ENCODE results near the gene ENOSF1. TPM values are rescaled to one million over a fixed set of nuclear protein-coding genes. Genes with fewer than 3 reads are reported as not detected.
A peak's percentile ranks its signal among the peaks of the same experiment; 100 is the strongest.

The ENOSF1 gene
- total RNA-seq, 2 experiments from 2014 or later: 92.6 to 97.4 TPM

DNA sequence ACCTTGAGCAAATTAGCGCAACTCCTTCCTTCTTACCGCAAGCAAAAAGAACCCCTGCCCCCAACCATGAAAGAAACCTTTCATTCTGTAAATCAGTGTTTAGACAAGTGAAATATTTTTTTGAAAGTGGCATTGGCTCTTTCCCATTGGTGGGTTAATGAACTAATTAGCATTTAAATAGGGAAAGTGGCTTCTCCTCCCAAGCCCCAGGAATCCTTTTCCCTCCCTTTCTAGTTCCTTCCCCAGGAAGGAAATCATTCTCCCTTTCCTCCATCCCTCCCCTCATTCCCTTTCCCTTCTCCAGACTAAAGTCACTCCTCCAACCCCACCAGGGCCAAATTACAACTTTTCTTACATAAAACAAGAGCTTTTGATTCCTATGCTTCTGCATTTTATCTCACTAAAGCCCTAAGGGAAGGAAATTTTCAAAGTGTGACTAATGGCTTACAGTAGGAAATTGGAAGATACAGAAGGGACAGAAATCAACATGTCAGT, 77.8 kb downstream of the ENOSF1 start:
- peaks cover 10% of the 10 kb centered on the region for H3K27me3 Mint-ChIP-seq

DNA sequence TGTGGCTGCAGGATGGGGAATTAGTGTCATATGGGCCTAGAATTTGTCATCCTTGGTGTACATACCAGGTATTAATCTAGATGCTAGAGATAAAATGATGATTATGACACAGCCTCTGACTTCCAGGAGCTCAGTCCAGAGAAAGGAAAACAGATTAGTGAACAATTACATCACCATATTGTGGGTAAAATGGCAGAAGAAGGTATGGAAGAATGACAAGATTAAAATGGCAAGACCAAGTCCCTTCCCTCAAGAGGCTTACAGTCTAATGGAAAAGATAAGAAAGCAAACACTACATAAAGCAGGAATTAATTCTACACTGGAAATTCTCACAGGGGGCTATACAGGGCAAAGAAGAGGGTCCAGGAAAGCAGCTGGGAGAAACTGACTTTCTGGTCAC, 80.9 kb downstream of the ENOSF1 start:
- ATAC-seq: no peak
- Mint-ChIP-seq H3K27ac (no peak overlapping the region), H3K36me3 (ENCODE audit: low read depth) (no peaks in the 10 kb centered on the region), H3K4me1 (peaks cover 4% of the 10 kb centered on the region), H3K9me3 (ENCODE audit: low read depth) (peaks cover 3% of the 10 kb centered on the region), H3K4me3 (no peak overlapping the region), H3K27me3 (peaks cover 7% of the 10 kb centered on the region)
- intact Hi-C loops (cut with DNase I, micrococcal nuclease): no loop called here
- ChIA-PET CTCF (interaction anchor here (1.8 kb wide), 1 partner anchor 11 kb away, joined by 6 read pairs; no protein-coding TSS in a partner anchor), POLR2A (no interaction called here)
- no peak for DNase-seq

More for the DNA sequence above, 77.8 kb downstream of the ENOSF1 start:
- H3K27ac Mint-ChIP-seq: no peak overlapping the region
- ChIA-PET CTCF (interaction anchor here (0.8 to 0.9 kb wide), 2 partner anchors 11 to 196 kb away, joined by 3 to 4 read pairs; no protein-coding TSS in a partner anchor), POLR2A (no interaction called here)
- no peak for ATAC-seq
- no peak for DNase-seq
- peaks cover 3% of the 10 kb centered on the region for H3K9me3 Mint-ChIP-seq (ENCODE audit: low read depth)
- intact Hi-C loops (cut with DNase I, micrococcal nuclease): no loop called here
- H3K4me1 Mint-ChIP-seq: no peaks in the 10 kb centered on the region
- H3K4me3 Mint-ChIP-seq: no peak overlapping the region
- no peaks in the 10 kb centered on the region for H3K36me3 Mint-ChIP-seq (ENCODE audit: low read depth)

DNA sequence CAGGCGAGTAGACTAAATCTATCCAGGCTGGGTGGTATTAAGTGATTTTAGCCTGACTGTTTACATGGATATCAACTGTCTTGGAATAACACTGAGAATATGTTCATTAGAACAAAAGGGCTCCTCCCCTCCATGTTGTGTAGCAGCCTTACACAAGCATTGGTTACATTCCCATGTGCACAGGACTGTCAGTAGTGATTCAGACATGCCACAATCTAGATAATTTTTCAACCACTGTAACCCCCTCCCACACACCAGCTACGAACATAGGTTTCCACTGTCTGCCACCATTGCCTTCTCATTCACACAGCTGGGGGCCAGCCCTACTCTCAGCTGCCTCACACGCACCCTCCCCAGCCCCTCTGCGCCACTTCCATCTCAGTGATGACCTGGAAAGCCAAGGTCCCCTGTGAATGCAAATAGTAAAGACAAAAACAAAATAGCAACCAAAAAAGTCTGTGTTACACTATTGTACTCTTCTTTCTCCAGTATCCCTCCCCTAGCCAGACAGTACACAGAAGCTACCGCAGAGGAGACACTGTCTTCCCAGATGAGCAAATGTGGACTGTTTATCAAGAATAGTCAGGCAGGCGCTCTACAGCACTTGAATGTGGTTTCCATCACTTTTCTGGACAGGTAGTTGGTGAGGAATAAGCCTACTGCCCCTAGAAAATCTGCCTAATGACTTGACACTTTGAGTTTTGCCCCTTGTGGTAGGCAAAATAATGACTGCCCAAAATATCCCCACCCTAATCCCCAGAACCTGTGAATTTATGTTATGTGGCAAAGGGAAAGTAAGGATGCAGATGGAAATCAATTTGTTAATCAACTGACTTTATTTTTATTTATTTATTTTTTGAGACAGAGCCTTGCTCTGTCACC, 82.9 kb downstream of the ENOSF1 start:
- CTCF ChIA-PET: no interaction called here
- intact Hi-C loops (cut with DNase I, micrococcal nuclease): no loop called here
- Mint-ChIP-seq H3K27me3 (peaks cover 7% of the 10 kb centered on the region), H3K9me3 (ENCODE audit: low read depth) (peaks cover 3% of the 10 kb centered on the region), H3K36me3 (ENCODE audit: low read depth) (no peaks in the 10 kb centered on the region), H3K4me3 (no peak overlapping the region), H3K4me1 (peaks cover 4% of the 10 kb centered on the region), H3K27ac (no peak overlapping the region)
- POLR2A ChIA-PET: no interaction called here
- DNase-seq: peak; percentile 11
- peak; percentile 74 for ATAC-seq

DNA sequence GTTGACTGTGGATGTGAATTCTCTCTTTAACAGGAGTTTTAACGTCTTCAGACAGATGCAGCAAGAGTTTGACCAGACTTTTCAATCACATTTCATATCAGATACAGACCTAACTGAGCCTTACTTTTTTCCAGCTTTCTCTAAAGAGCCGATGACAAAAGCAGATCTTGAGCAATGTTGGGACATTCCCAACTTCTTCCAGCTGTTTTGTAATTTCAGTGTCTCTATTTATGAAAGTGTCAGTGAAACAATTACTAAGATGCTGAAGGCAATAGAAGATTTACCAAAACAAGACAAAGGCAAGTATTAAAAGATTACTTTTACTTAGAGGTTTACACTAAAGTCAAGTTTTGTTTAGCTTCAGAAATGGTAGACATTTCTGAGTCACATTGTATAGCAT, 85.2 kb downstream of the ENOSF1 start:
- POLR2A ChIA-PET: no interaction called here
- Mint-ChIP-seq H3K36me3 (ENCODE audit: low read depth) (no peaks in the 10 kb centered on the region), H3K27me3 (peaks cover 8% of the 10 kb centered on the region), H3K4me1 (peaks cover 4% of the 10 kb centered on the region), H3K4me3 (no peak overlapping the region), H3K27ac (no peak overlapping the region), H3K9me3 (ENCODE audit: low read depth) (peaks cover 3% of the 10 kb centered on the region)
- DNase-seq: no peak
- no peak for ATAC-seq
- intact Hi-C loops (cut with DNase I, micrococcal nuclease): no loop called here
- CTCF ChIA-PET: interaction anchor here (0.9 to 5.1 kb wide), 6 partner anchors 11 to 212 kb away, joined by 3 to 57 read pairs (median 4); no protein-coding TSS in a partner anchor

DNA sequence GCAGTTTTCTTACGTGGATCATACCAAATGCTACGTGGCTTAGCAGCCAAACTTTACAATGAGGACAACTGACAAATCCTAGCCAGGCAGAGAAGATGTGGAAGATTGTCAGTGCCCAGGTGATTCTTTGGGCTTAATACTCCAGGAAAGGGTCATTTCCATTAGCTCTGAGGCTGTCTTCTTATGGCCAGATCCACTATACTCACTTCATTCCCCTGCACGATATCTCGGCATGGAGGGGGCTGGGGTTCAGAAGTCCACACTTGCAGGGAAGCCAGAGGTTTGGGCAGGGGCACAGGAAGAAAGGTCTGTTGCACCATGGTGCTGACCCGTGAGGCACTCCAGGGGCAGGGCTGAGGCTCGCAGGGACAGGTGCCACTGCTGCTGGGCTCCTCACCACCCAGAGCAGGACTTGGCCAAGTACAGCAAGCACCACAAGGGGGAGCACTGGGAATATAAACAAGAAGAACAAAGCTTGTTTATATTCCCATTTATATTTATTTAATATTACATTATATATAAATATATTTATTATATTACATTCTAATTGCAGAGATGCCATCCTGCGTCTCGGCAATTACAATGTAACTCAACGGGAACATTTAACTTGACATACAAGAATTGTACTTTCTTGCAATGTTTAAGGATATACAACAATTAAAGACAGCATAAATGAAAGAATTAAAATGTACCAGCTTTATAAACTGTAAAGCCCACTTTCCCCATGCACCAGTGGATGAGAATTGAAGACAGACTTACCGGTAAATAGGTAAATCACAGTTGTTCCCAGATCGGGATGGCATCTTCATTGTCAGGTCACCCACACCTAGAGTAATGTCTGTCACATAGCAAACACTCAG, 88.4 kb downstream of the ENOSF1 start:
- no peaks in the 10 kb centered on the region for H3K36me3 Mint-ChIP-seq (ENCODE audit: low read depth)
- H3K4me3 Mint-ChIP-seq: no peak overlapping the region
- ATAC-seq (peak; percentile 83), DNase-seq (peak; percentile 81)
- H3K9me3 Mint-ChIP-seq (ENCODE audit: low read depth): no peaks in the 10 kb centered on the region
- intact Hi-C loops (cut with DNase I, micrococcal nuclease): loop anchor here (1.0 to 2.0 kb wide), 3 partner anchors 207 to 215 kb away; no protein-coding TSS in a partner anchor
- H3K27ac Mint-ChIP-seq: peak overlapping the region; percentile 10
- H3K27me3 Mint-ChIP-seq: peaks cover 2% of the 10 kb centered on the region
- H3K4me1 Mint-ChIP-seq: no peaks in the 10 kb centered on the region
- POLR2A ChIA-PET: no interaction called here
- CTCF ChIA-PET: interaction anchor here (0.6 to 5.1 kb wide), 18 partner anchors 8 to 328 kb away, joined by 3 to 57 read pairs (median 4); partner anchors contain the start of gene TYMS

DNA sequence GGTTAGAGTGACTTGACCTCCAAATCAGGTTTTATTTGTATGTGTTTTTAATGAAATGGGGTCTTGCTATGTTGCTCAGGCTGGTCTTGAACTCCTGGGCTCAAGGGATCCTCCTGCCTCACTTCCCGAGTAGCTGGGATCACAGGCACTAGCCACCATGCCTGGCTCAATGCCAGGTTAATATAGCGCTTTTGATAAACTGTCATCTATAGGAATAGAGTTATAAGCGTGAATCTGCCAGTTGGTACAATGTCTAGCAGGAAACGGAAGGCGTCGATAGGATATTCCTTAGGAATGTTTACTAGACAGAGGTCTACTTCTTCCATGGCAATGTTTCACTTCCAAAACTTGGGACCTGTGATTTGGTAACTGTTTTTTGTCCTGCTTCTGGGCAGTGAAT, 90.1 kb downstream of the ENOSF1 start:
- ChIA-PET POLR2A (no interaction called here), CTCF (interaction anchor here (1.3 to 1.7 kb wide), 3 partner anchors 15 to 217 kb away, joined by 4 to 5 read pairs (median 5); no protein-coding TSS in a partner anchor)
- ATAC-seq (no peak), DNase-seq (no peak)
- Mint-ChIP-seq H3K27ac (no peak overlapping the region), H3K36me3 (ENCODE audit: low read depth) (no peaks in the 10 kb centered on the region), H3K4me3 (no peak overlapping the region), H3K9me3 (ENCODE audit: low read depth) (no peaks in the 10 kb centered on the region), H3K27me3 (peaks cover 2% of the 10 kb centered on the region), H3K4me1 (no peaks in the 10 kb centered on the region)
- intact Hi-C loops (cut with DNase I, micrococcal nuclease): no loop called here

DNA sequence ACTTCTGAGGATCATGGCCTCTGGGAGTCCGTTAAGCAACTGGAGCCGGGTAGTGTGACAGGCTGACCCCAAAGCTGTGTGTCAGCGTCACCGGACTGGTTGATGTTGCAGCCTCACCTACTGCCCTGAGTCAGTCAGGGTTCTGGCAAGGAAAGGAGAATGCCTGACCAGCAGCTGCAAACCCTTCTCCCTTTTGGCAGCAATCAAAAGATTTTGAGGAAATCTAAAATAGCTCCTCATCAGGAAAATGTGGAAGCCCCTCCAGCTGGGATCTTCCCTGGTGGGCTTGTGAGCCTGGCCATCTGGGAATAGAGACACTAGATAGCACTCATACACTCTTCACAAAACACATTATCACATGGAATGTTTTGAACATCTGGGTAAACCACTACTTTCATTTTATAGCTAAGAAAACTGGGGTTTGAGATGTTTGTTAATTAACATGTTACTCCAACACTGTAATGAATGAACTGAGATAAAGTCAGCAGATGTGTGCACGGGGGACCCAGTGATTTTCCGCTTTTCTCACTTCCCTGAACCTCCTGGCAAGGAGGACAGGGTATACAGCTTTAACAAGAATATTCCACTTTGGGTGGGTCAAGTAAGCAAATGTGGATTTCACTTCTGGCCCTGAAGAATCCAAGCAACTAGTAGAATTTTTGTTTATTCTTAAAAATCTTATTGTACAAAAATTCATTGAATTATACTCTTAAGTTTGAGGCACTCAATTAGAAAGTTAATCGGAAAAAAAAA, 91.0 kb downstream of the ENOSF1 start:
- Mint-ChIP-seq H3K36me3 (ENCODE audit: low read depth) (no peaks in the 10 kb centered on the region), H3K4me3 (no peak overlapping the region), H3K9me3 (ENCODE audit: low read depth) (no peaks in the 10 kb centered on the region), H3K27ac (no peak overlapping the region), H3K4me1 (no peaks in the 10 kb centered on the region), H3K27me3 (peaks cover 3% of the 10 kb centered on the region)
- no peak for ATAC-seq
- ChIA-PET POLR2A (no interaction called here), CTCF (interaction anchor here (1.1 to 1.8 kb wide), 6 partner anchors 14 to 221 kb away, joined by 3 to 5 read pairs (median 4); no protein-coding TSS in a partner anchor)
- intact Hi-C loops (cut with DNase I, micrococcal nuclease): no loop called here
- no peak for DNase-seq

Other genes starting within 250 kb of the ENOSF1 start
- not detected for gene COLEC12, start 211.9 kb downstream of the ENOSF1 start, total RNA-seq
- gene CETN1, start 132.2 kb downstream of the ENOSF1 start, total RNA-seq: not detected
- not detected for gene CLUL1, start 115.6 kb downstream of the ENOSF1 start, total RNA-seq
- 100 to 1,000 TPM; 331 to 372 TPM for gene TYMS, start 55.0 kb downstream of the ENOSF1 start, total RNA-seq
- 10 to 100 TPM; 13.1 to 14.2 TPM for gene YES1, start 99.6 kb upstream of the ENOSF1 start, total RNA-seq
- not detected for gene ADCYAP1, start 192.2 kb upstream of the ENOSF1 start, total RNA-seq